PFSK-1 (cell line): ENCODE results near the gene ANK2.

ENCODE experiments used
- FOXP2 ChIP-seq: optimal IDR thresholded peaks from 2 replicates; pipeline ENCODE3; 2011; ENCODE audit warnings: borderline replicate concordance, control low read depth, inconsistent platforms; ENCODE audit not compliant: insufficient read depth; ENCODE audit errors: extremely low read length, extremely low read depth
- POLR2AphosphoS5 ChIP-seq: IDR thresholded peaks from 2 replicates; pipeline ENCODE4 v1.6.1; 2012; ENCODE audit warnings: low read depth, mild to moderate bottlenecking, control low read depth, low read length, moderate library complexity
- SIN3A ChIP-seq: IDR thresholded peaks from 2 replicates; pipeline ENCODE4 v1.6.1; 2012; ENCODE audit warnings: mild to moderate bottlenecking, low read length, moderate library complexity, borderline replicate concordance; ENCODE audit not compliant: insufficient read depth
- TAF1 ChIP-seq: IDR thresholded peaks from 2 replicates; pipeline ENCODE4 v1.6.1; 2012; ENCODE audit warnings: low read length, control low read depth, borderline replicate concordance; ENCODE audit not compliant: insufficient read depth
- TF ChIP-seq, protein P1 (sequence below), 2 experiments: IDR thresholded peaks; 2 replicates each; pipeline versions ENCODE4 v1.6.1 to v1.8.0; 2011 to 2012; ENCODE audit warnings: low read depth in 2 of 2, low read length in 2 of 2, control low read depth in 1 of 2, inconsistent platforms in 1 of 2, mild to moderate bottlenecking in 1 of 2, moderate library complexity in 1 of 2; ENCODE audit not compliant: insufficient read depth in 1 of 2

Gene ANK2

DNA sequence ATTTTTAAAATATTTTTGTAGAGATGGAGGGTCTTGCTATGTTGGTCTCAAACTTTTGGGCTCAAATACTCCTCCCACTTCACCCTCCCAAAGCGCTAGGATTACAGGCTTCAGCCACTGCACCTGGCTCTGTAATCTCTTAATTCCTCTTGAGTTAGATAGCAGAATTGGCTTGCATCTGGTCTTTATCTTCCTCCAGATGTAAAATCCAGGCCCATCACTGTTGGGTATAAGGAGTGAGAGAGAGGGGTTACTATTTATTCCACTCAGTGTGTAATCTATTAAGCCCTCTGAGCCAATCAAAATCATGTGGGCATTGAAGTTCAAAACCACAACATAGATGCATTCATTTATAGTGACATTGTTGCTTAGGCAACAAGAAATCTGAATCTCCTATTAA lies 33.9 kb downstream of the ANK2 start:
- TF ChIP-seq POLR2AphosphoS5 (no peak), SIN3A (no peak), FOXP2 (no peak), TAF1 (no peak)
- TF ChIP-seq, protein P1, sequence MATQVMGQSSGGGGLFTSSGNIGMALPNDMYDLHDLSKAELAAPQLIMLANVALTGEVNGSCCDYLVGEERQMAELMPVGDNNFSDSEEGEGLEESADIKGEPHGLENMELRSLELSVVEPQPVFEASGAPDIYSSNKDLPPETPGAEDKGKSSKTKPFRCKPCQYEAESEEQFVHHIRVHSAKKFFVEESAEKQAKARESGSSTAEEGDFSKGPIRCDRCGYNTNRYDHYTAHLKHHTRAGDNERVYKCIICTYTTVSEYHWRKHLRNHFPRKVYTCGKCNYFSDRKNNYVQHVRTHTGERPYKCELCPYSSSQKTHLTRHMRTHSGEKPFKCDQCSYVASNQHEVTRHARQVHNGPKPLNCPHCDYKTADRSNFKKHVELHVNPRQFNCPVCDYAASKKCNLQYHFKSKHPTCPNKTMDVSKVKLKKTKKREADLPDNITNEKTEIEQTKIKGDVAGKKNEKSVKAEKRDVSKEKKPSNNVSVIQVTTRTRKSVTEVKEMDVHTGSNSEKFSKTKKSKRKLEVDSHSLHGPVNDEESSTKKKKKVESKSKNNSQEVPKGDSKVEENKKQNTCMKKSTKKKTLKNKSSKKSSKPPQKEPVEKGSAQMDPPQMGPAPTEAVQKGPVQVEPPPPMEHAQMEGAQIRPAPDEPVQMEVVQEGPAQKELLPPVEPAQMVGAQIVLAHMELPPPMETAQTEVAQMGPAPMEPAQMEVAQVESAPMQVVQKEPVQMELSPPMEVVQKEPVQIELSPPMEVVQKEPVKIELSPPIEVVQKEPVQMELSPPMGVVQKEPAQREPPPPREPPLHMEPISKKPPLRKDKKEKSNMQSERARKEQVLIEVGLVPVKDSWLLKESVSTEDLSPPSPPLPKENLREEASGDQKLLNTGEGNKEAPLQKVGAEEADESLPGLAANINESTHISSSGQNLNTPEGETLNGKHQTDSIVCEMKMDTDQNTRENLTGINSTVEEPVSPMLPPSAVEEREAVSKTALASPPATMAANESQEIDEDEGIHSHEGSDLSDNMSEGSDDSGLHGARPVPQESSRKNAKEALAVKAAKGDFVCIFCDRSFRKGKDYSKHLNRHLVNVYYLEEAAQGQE (IDR thresholded peaks at IDR 0.05; ENCODE audit: insufficient read depth in 1 of 2, low read depth in 2 of 2, low read length in 2 of 2): no peak

DNA sequence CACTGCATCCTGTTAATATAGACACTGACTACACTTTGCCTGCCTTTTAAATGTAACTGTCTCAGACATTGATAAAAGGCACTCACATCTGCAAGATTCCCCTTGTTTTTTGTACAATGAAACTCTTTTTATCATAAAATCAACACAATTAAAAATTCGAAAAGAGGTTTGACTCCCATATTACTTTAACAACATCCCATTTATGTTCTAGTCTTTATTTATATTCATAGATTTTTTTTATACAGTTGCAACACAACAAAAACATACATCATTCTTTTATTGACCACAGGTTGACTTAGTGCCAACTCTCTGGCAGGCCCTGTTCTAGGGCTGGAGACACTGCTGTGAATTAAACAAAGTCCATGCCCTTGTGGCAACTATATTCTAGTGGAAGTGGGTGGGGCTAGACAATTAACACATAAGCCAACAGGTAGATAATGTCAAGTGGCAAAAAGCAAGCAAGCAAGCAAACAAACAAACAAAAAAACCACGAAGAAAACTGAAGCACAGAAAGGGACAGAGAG lies 36.8 kb downstream of the ANK2 start:
- no peak for TF ChIP-seq TAF1
- TF ChIP-seq FOXP2: no peak
- TF ChIP-seq, protein P1 (IDR thresholded peaks at IDR 0.05; ENCODE audit: insufficient read depth in 1 of 2, low read depth in 2 of 2, low read length in 2 of 2): no peak
- TF ChIP-seq POLR2AphosphoS5: no peak
- TF ChIP-seq SIN3A: no peak

DNA sequence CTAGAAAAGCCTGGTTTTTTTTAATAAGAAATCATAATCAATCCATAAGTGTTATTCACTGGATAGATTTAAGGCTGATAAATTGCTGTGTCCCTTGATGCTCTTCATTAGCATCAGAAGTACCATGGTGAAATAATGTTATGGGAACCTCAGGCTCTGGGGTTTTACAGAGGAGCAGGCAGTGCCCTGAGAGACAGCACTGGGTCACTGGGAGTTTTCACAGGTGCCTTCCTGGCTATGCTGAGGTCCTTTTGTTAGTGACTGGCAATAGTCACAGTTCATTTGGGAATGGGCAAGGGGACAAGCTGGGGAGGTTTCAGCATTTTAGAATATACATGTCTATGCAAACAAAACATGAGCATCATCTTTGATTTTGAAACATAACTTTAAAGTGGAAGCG lies 38.6 kb downstream of the ANK2 start:
- no peak for TF ChIP-seq SIN3A
- TF ChIP-seq TAF1: no peak
- TF ChIP-seq, protein P1 (IDR thresholded peaks at IDR 0.05; ENCODE audit: insufficient read depth in 1 of 2, low read depth in 2 of 2, low read length in 2 of 2): no peak
- no peak for TF ChIP-seq POLR2AphosphoS5
- TF ChIP-seq FOXP2: no peak

DNA sequence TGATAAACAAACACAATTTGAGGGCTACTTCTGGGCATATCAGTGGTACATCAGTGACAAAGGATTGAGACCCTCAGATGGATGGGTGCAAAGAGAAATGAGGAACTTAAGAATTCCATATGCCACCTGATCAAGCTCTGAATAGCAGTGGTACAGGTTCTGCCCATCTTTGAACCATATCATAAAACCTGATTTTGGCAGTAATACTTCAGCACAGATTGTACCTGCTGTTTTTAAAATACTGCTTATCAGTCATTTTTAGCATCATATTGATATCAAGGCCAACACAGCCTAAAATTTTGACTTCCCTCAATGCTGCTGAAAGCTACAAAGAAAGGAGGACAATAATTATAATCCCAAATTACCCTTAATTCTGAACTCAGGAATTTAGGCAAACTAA lies 41.5 kb downstream of the ANK2 start:
- TF ChIP-seq FOXP2 (no peak), POLR2AphosphoS5 (no peak), SIN3A (no peak), TAF1 (no peak)

DNA sequence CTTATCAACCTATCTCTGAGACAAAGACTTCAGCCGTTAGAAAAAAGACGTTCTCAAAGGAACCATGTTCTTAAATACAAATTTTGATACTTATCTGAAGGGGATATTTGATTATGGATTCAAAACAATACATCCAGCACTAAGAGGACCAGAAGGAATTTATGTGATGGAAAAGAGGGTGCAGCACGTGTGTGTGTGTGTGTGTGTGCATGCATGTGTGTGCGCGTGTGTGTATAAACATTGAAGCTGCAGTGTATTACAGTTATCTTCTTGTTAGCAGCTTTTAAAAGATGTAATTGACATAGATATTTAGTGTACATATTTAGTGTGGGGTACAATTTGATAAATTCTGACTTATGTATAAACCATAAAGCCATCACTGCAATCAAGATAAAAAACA lies 44.9 kb downstream of the ANK2 start:
- TF ChIP-seq, protein P1 (IDR thresholded peaks at IDR 0.05; ENCODE audit: insufficient read depth in 1 of 2, low read depth in 2 of 2, low read length in 2 of 2): no peak
- no peak for TF ChIP-seq FOXP2
- TF ChIP-seq SIN3A: no peak
- no peak for TF ChIP-seq TAF1
- no peak for TF ChIP-seq POLR2AphosphoS5
